GM21526 (cell line): ENCODE data around the gene TNXB.
"Not testable (repeated sequence)": the region's sequence is repeated elsewhere in the genome, so short reads cannot be mapped to it uniquely, and the experiment has no call there.

Source experiments
- ATAC-seq: cut with Tn5 transposase; IDR thresholded peaks from one replicate; pipeline ENCODE4 v1.9.1; 2021; ENCODE audit warnings: moderate library complexity; ENCODE audit not compliant: unreplicated experiment, low FRiP score

Gene TNXB

GRCh38 chr6:32067521-32067920, 41.6 kb downstream of the TNXB start:
- ATAC-seq = not testable (repeated sequence)

GRCh38 chr6:32064706-32065105, 44.4 kb downstream of the TNXB start:
- ATAC-seq = no peak

- ATAC-seq = no peak
Observed at GRCh38 chr6:32060966-32061655, 48.0 kb downstream of the TNXB start.

GRCh38 chr6:32058511-32058963, 50.6 kb downstream of the TNXB start:
- ATAC-seq = no peak

GRCh38 chr6:32057966-32058365, 51.2 kb downstream of the TNXB start:
- ATAC-seq = no peak

- ATAC-seq = no peak
Observed at GRCh38 chr6:32056254-32056653, 52.9 kb downstream of the TNXB start.

GRCh38 chr6:32055756-32056155, 53.4 kb downstream of the TNXB start:
- ATAC-seq = not testable (repeated sequence)

- ATAC-seq = not testable (repeated sequence)
Observed at GRCh38 chr6:32053314-32053713, 55.8 kb downstream of the TNXB start.

- ATAC-seq = not testable (repeated sequence)
Observed at GRCh38 chr6:32052626-32053025, 56.5 kb downstream of the TNXB start.

- no peak for ATAC-seq
Observed at GRCh38 chr6:32050562-32050961, 58.6 kb downstream of the TNXB start.

- ATAC-seq = not testable (repeated sequence)
Observed at GRCh38 chr6:32049736-32050135, 59.4 kb downstream of the TNXB start.

GRCh38 chr6:32049149-32049548, 60.0 kb downstream of the TNXB start:
- ATAC-seq = not testable (repeated sequence)

GRCh38 chr6:32047855-32048766, 61.0 kb downstream of the TNXB start:
- ATAC-seq = no peak

- ATAC-seq = no peak
Observed at GRCh38 chr6:32047539-32047854, 61.6 kb downstream of the TNXB start.

- no peak for ATAC-seq
Observed at GRCh38 chr6:32047084-32047478, 62.1 kb downstream of the TNXB start.

GRCh38 chr6:32046450-32047083, 62.6 kb downstream of the TNXB start:
- no peak for ATAC-seq

- ATAC-seq = no peak
Observed at GRCh38 chr6:32045811-32046449, 63.2 kb downstream of the TNXB start.

GRCh38 chr6:32044916-32045315, 64.2 kb downstream of the TNXB start:
- not testable (repeated sequence) for ATAC-seq

- ATAC-seq = not testable (repeated sequence)
Observed at GRCh38 chr6:32043589-32044380, 65.4 kb downstream of the TNXB start.

GRCh38 chr6:32042276-32042675, 66.9 kb downstream of the TNXB start:
- not testable (repeated sequence) for ATAC-seq
